ENCODE data around the gene TMC7.

Gene TMC7

GRCh38 chr16:19077879-19078278 lies 94.1 kb downstream of the TMC7 start:
- no peak overlapping the region for H3K27ac Mint-ChIP-seq
- H3K9me3 Mint-ChIP-seq, result no peaks in the 10 kb centered on the region
- DNase-seq (ENCODE audit: low spot score in 2 of 2), result no peak
- H3K4me1 Mint-ChIP-seq, result no peaks in the 10 kb centered on the region
- H3K36me3 Mint-ChIP-seq, result peaks cover 22% of the 10 kb centered on the region
- no peaks in the 10 kb centered on the region for H3K27me3 Mint-ChIP-seq
- H3K4me3 Mint-ChIP-seq, result no peak overlapping the region
- ATAC-seq (ENCODE audit: low read depth), result no peak

GRCh38 chr16:19083670-19084069 lies 99.9 kb downstream of the TMC7 start:
- Mint-ChIP-seq H3K4me1 (no peaks in the 10 kb centered on the region), H3K9me3 (no peaks in the 10 kb centered on the region), H3K36me3 (peaks cover 9% of the 10 kb centered on the region), H3K4me3 (no peak overlapping the region), H3K27me3 (peaks cover 4% of the 10 kb centered on the region), H3K27ac (no peak overlapping the region)
- no peak for DNase-seq (ENCODE audit: low spot score in 2 of 2)
- no peak for ATAC-seq (ENCODE audit: low read depth)

- Mint-ChIP-seq H3K36me3 (peaks cover 6% of the 10 kb centered on the region), H3K27me3 (peaks cover 4% of the 10 kb centered on the region), H3K27ac (no peak overlapping the region), H3K9me3 (no peaks in the 10 kb centered on the region), H3K4me1 (no peaks in the 10 kb centered on the region), H3K4me3 (no peak overlapping the region)
- no peak for ATAC-seq (ENCODE audit: low read depth)
- no peak for DNase-seq (ENCODE audit: low spot score in 2 of 2)
Measured at GRCh38 chr16:19084139-19084538, 100.4 kb downstream of the TMC7 start.

- peaks cover 6% of the 10 kb centered on the region for H3K36me3 Mint-ChIP-seq
- no peak for ATAC-seq (ENCODE audit: low read depth)
- no peaks in the 10 kb centered on the region for H3K9me3 Mint-ChIP-seq
- H3K27ac Mint-ChIP-seq, result no peak overlapping the region
- H3K4me1 Mint-ChIP-seq, result no peaks in the 10 kb centered on the region
- no peak overlapping the region for H3K4me3 Mint-ChIP-seq
- no peak for DNase-seq (ENCODE audit: low spot score in 2 of 2)
- H3K27me3 Mint-ChIP-seq, result peaks cover 4% of the 10 kb centered on the region
Measured at GRCh38 chr16:19084879-19085278, 101.1 kb downstream of the TMC7 start.

GRCh38 chr16:19085679-19086200 lies 102.0 kb downstream of the TMC7 start:
- H3K27me3 Mint-ChIP-seq, result peaks cover 4% of the 10 kb centered on the region
- ATAC-seq (ENCODE audit: low read depth) (no peak), DNase-seq (ENCODE audit: low spot score in 2 of 2) (no peak)
- H3K9me3 Mint-ChIP-seq, result no peaks in the 10 kb centered on the region
- H3K4me1 Mint-ChIP-seq, result no peaks in the 10 kb centered on the region
- peaks cover 6% of the 10 kb centered on the region for H3K36me3 Mint-ChIP-seq
- no peak overlapping the region for H3K27ac Mint-ChIP-seq
- no peak overlapping the region for H3K4me3 Mint-ChIP-seq

- peaks cover 4% of the 10 kb centered on the region for H3K27me3 Mint-ChIP-seq
- no peaks in the 10 kb centered on the region for H3K4me1 Mint-ChIP-seq
- peak overlapping the region; percentile 57 for H3K4me3 Mint-ChIP-seq
- DNase-seq (ENCODE audit: low spot score in 2 of 2) (peak; percentile 86 to 90), ATAC-seq (ENCODE audit: low read depth) (peak; percentile 97)
- peaks cover 1% of the 10 kb centered on the region for H3K9me3 Mint-ChIP-seq
- H3K27ac Mint-ChIP-seq, result no peak overlapping the region
- H3K36me3 Mint-ChIP-seq, result peaks cover 6% of the 10 kb centered on the region
Measured at GRCh38 chr16:19086322-19087199, 102.8 kb downstream of the TMC7 start.

GRCh38 chr16:19088341-19088916 lies 104.7 kb downstream of the TMC7 start:
- no peak overlapping the region for H3K4me3 Mint-ChIP-seq

GRCh38 chr16:19089410-19089955 lies 105.7 kb downstream of the TMC7 start:
- Mint-ChIP-seq H3K4me1 (no peaks in the 10 kb centered on the region), H3K27me3 (peaks cover 4% of the 10 kb centered on the region), H3K27ac (no peak overlapping the region), H3K36me3 (peaks cover 1% of the 10 kb centered on the region), H3K9me3 (peaks cover 9% of the 10 kb centered on the region), H3K4me3 (no peak overlapping the region)
- DNase-seq (ENCODE audit: low spot score in 2 of 2), result no peak
- no peak for ATAC-seq (ENCODE audit: low read depth)

More at GRCh38 chr16:19088341-19088916, 104.7 kb downstream of the TMC7 start:
- Mint-ChIP-seq H3K36me3 (peaks cover 1% of the 10 kb centered on the region), H3K27me3 (peaks cover 4% of the 10 kb centered on the region), H3K4me1 (no peaks in the 10 kb centered on the region), H3K9me3 (peaks cover 9% of the 10 kb centered on the region), H3K27ac (no peak overlapping the region)
- DNase-seq (ENCODE audit: low spot score in 2 of 2) (no peak), ATAC-seq (ENCODE audit: low read depth) (no peak)

GRCh38 chr16:19090916-19091315 lies 107.2 kb downstream of the TMC7 start:
- Mint-ChIP-seq H3K27me3 (no peaks in the 10 kb centered on the region), H3K36me3 (peaks cover 1% of the 10 kb centered on the region), H3K27ac (no peak overlapping the region), H3K9me3 (peaks cover 11% of the 10 kb centered on the region), H3K4me1 (peaks cover 4% of the 10 kb centered on the region), H3K4me3 (no peak overlapping the region)
- DNase-seq (ENCODE audit: low spot score in 2 of 2), result no peak
- no peak for ATAC-seq (ENCODE audit: low read depth)

- no peaks in the 10 kb centered on the region for H3K27me3 Mint-ChIP-seq
- peaks cover 3% of the 10 kb centered on the region for H3K36me3 Mint-ChIP-seq
- ATAC-seq (ENCODE audit: low read depth) (no peak), DNase-seq (ENCODE audit: low spot score in 2 of 2) (no peak)
- H3K4me3 Mint-ChIP-seq, result no peak overlapping the region
- peak overlapping the region; percentile 41 for H3K27ac Mint-ChIP-seq
- H3K4me1 Mint-ChIP-seq, result peaks cover 4% of the 10 kb centered on the region
- H3K9me3 Mint-ChIP-seq, result peaks cover 12% of the 10 kb centered on the region
Measured at GRCh38 chr16:19092653-19093410, 109.1 kb downstream of the TMC7 start.

GRCh38 chr16:19093631-19094541 lies 110.2 kb downstream of the TMC7 start:
- Mint-ChIP-seq H3K4me1 (peaks cover 4% of the 10 kb centered on the region), H3K9me3 (peaks cover 16% of the 10 kb centered on the region), H3K4me3 (no peak overlapping the region), H3K36me3 (peaks cover 5% of the 10 kb centered on the region), H3K27me3 (no peaks in the 10 kb centered on the region), H3K27ac (no peak overlapping the region)
- no peak for ATAC-seq (ENCODE audit: low read depth)
- DNase-seq (ENCODE audit: low spot score in 2 of 2), result no peak

GRCh38 chr16:19094542-19095365 lies 111.0 kb downstream of the TMC7 start:
- peak overlapping the region; percentile 55 for H3K4me3 Mint-ChIP-seq

More at GRCh38 chr16:19094542-19095365, 111.0 kb downstream of the TMC7 start:
- peak; percentile 88 for ATAC-seq (ENCODE audit: low read depth)
- Mint-ChIP-seq H3K27ac (peak overlapping the region; percentile 59), H3K36me3 (peaks cover 5% of the 10 kb centered on the region), H3K9me3 (peaks cover 16% of the 10 kb centered on the region), H3K4me1 (peaks cover 4% of the 10 kb centered on the region), H3K27me3 (no peaks in the 10 kb centered on the region)
- no peak for DNase-seq (ENCODE audit: low spot score in 2 of 2)

Data from memory B cell (primary cell).